GM18505 (cell line): ENCODE measurements around the gene TMEM52.

Experiments
- ATAC-seq: cut with Tn5 transposase; IDR thresholded peaks from one replicate; pipeline ENCODE4 v1.9.1; 2021; ENCODE audit not compliant: unreplicated experiment
- POLR2A ChIP-seq: IDR thresholded peaks from 4 replicates; pipeline ENCODE4 v1.6.1; 2011; ENCODE audit warnings: borderline replicate concordance; ENCODE audit not compliant: insufficient read depth, insufficient read length; ENCODE audit errors: extremely low read depth

TMEM52 gene

GRCh38 chr1:1927751-1928150 is 8.7 kb upstream of the TMEM52 start:
- no peak for TF ChIP-seq POLR2A
- no peak for ATAC-seq

- TF ChIP-seq POLR2A = no peak
- ATAC-seq = no peak
Observed at GRCh38 chr1:1926886-1927660, 8.0 kb upstream of the TMEM52 start.

DNA sequence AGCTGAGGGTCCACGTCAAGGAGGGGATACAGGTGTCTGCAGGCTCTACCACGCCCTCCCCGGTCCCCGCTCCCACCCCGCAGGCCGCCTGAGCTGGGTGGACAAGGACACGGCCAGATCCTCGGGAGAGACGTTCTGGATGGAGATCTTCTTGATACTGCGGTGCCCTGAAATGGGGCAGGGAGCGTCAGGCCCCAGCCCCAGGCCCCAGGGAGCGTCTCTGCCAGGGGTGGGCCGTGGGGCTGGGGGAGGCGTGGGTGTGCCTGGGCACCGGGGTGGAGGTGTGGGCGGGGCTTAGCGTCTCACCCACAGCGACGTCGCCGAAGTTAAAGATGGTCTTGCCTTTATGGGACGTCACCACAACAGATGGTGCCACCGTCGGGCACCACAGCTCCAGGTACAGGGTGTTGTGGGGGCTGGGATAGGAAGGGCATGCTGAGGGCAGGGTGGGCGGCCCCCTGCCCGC is 7.3 kb upstream of the TMEM52 start:
- ATAC-seq = no peak
- no peak for TF ChIP-seq POLR2A

DNA sequence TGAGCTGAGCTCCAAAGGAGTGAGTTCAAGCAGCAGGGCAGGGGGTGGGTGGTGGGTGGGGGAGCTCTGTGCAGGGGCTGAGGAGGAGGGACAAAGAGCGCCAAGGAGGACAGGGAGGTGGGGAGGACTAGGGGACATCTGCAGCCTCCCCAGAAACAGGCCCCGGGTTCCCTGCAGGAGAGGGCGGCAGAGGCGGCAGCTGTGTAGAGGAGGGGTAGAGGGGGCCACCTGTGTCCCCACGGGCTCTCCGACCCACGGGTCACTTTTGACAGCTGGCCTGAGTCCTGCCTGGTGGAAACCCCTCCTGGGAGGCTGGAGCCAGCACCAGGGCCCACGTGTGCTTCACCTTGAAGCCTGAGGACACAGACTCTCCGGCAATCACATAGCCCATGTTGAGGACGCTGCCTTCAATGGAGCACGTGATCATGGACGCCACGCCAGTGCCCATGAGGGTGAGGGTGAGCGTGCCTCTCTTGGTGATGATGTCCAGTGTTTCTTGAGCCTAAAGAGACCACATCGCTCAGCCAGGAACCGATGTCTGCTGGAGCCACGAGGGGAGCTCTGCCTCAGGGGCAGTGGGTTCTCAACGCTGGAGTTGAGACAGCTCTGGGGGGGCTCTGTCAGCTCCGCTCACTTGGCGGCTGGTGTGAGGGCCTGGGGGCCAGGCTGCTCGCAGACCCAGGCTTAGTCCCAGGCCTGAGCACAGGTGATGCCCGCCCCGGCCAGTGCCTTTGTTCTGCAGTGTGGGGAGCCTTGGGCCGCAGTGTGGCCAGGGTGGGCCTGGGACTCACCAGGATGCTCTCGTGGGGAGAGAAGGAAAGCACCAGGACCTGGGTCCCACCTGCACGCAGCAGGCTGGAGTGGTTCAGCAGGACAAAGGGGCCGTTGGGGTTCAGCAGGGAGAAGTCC is 6.6 kb upstream of the TMEM52 start:
- TF ChIP-seq POLR2A = no peak
- no peak for ATAC-seq

DNA sequence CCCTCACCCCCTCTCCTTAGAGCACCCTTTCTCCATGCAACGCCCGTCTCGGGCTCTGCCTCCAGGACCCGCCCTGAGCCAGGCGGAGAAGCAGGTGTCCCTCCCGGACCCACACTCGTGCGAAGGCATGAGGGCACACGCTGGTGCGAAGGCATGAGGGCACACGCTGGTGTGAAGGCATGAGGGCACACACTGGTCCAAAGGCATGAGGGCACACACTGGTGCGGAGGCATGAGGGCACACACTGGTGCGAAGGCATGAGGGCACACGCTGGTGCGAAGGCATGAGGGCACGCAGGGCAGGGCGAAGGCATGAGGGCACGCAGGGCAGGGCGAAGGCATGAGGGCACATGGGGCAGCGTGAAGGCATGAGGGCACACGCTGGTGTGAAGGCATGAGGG is 5.8 kb upstream of the TMEM52 start:
- TF ChIP-seq POLR2A = no peak
- ATAC-seq = no peak

GRCh38 chr1:1924386-1924785 is 5.3 kb upstream of the TMEM52 start:
- no peak for ATAC-seq
- no peak for TF ChIP-seq POLR2A

GRCh38 chr1:1922956-1923833 is 4.1 kb upstream of the TMEM52 start:
- no peak for ATAC-seq

DNA sequence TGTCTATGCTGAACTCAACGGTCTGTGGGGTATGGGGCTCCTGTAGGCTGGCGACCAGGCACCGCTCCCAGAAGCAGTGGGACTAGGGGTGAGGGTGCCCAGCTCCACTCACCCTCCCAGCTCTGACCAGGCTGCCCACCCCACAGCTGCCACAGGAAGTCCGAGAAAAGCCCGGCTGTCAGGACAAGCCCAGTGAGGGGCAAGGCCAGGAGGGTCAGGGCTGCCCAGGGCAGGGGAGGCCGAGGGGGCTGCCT is 3.5 kb upstream of the TMEM52 start:
- no peak for TF ChIP-seq POLR2A
- ATAC-seq = no peak

More at GRCh38 chr1:1922956-1923833, 4.1 kb upstream of the TMEM52 start:
- no peak for TF ChIP-seq POLR2A

DNA sequence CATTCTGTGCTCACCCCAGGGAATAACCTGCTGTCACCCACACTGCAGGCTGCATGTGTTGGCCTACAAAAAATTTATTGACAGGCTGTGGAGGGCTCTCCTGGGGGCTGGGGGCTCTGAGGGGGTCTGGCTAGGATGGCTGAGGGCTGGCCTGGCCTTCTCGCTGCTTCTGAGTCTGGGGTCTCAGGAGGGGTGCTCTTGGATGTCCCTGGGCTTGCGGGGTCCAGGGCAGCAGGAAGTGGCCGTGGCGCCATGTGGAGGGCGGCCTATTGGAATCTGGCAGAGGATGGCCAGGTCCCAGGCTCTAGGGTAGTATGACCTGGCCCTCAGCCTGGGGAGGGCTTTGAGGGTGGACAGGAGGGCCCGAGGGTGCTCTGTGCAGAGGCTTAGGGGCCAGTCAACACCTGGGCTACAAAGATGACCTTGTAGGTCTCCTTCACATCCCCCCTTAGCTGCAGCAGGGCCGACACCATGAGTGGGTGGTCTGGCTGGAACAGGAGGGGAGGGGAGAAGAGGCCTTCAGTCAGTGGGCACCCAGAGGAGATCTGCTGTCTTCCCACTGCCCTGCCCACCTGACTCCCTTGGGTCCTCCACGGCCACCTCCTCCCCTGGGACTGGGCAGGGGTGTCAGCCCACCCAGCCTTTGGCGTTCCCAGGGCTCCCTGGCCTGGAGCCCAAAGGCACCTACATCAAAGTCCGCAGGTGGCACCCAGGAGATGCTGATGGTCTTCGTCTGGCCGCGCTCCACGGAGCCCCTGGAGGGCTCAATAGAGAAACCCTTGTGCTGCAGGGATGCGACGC is 3.0 kb upstream of the TMEM52 start:
- TF ChIP-seq POLR2A = no peak
- ATAC-seq = no peak

- ATAC-seq = no peak
- TF ChIP-seq POLR2A = no peak
Observed at GRCh38 chr1:1921459-1921862, 2.4 kb upstream of the TMEM52 start.

GRCh38 chr1:1920608-1921458 is 1.8 kb upstream of the TMEM52 start:
- ATAC-seq = no peak

GRCh38 chr1:1920057-1920607 is 1.1 kb upstream of the TMEM52 start:
- TF ChIP-seq POLR2A = no peak

More at GRCh38 chr1:1920608-1921458, 1.8 kb upstream of the TMEM52 start:
- TF ChIP-seq POLR2A = no peak

More at GRCh38 chr1:1920057-1920607, 1.1 kb upstream of the TMEM52 start:
- ATAC-seq = no peak
